Natural killer cell (primary cell): Measurements from ENCODE around the gene REG4. TPM values are rescaled to one million over a fixed set of nuclear protein-coding genes. Genes with fewer than 3 reads are reported as not detected.

Experiments used
- ATAC-seq, 3 donors: fragments of 150-1000 bp in 2 of 3; fragments of 200-7000 bp in 1 of 3; cut with Tn5 transposase; 1 replicate in 1 of 3; 2 replicates in 2 of 3; pipeline ENCODE4 v1.10.0; 2021; ENCODE audit warnings: mild to moderate bottlenecking in 2 of 3, moderate library complexity in 2 of 3
- DNase-seq, 2 donors: peaks; one replicate each; pipeline versions ENCODE4 v3.0.0 to v3.0.0-alpha.2; 2013 to 2021; ENCODE audit warnings: mixed read lengths in 1 of 2
- H3K27ac ChIP-seq: one replicate; pipeline ENCODE4 v1.5.1; 2013; ENCODE audit warnings: mild to moderate bottlenecking, low read length
- H3K27me3 ChIP-seq: one replicate; pipeline ENCODE4 v1.6.1; 2013; ENCODE audit warnings: low read length; ENCODE audit not compliant: control insufficient read depth, insufficient read depth
- H3K36me3 ChIP-seq: one replicate; pipeline ENCODE4 v1.6.1; 2013; ENCODE audit warnings: low read length; ENCODE audit not compliant: control insufficient read depth, insufficient read depth
- H3K4me1 ChIP-seq: one replicate; pipeline ENCODE4 v1.6.1; 2013; ENCODE audit warnings: low read length; ENCODE audit not compliant: control insufficient read depth, insufficient read depth
- H3K4me3 ChIP-seq: one replicate; pipeline ENCODE4 v1.5.1; 2013; ENCODE audit warnings: low read length
- H3K9me3 ChIP-seq: one replicate; pipeline ENCODE4 v1.6.1; 2013; ENCODE audit warnings: low read length; ENCODE audit not compliant: control insufficient read depth, insufficient read depth
- H3K27ac Mint-ChIP-seq, 2 donors: one replicate each; pipeline ENCODE4 v1.8.0; 2022; ENCODE audit warnings: mild to moderate bottlenecking in 2 of 2, mixed read lengths in 2 of 2, moderate library complexity in 1 of 2
- H3K27me3 Mint-ChIP-seq, 2 donors: one replicate each; pipeline ENCODE4 v1.8.0; 2022; ENCODE audit warnings: low read depth in 2 of 2, mixed read lengths in 2 of 2
- H3K36me3 Mint-ChIP-seq: one replicate; pipeline ENCODE4 v1.8.0; 2022; ENCODE audit warnings: mixed read lengths
- H3K4me1 Mint-ChIP-seq, 2 donors: one replicate each; pipeline ENCODE4 v1.8.0; 2022; ENCODE audit warnings: mixed read lengths in 2 of 2
- H3K4me3 Mint-ChIP-seq: one replicate; pipeline ENCODE4 v1.8.0; 2022; ENCODE audit warnings: mild to moderate bottlenecking, moderate library complexity, mixed read lengths
- H3K9me3 Mint-ChIP-seq, 2 donors: one replicate each; pipeline ENCODE4 v1.8.0; 2022; ENCODE audit warnings: mixed read lengths in 2 of 2
- WGBS: methylation state at CpG from one replicate; pipeline ENCODE4 v1.1.7; 2013; ENCODE audit warnings: missing lambda C conversion rate; ENCODE audit not compliant: insufficient coverage; 5-methylcytosine and 5-hydroxymethylcytosine counted together
- intact Hi-C: fragments of 100-400 bp; cut with micrococcal nuclease; formaldehyde crosslinking; loops from one replicate; pipeline ENCODE4 v1.14.2; 2022
- total RNA-seq, 4 donors: library from RNA; stranded (reverse); fragments of 120-200 nt in 1 of 4; gene quantifications; one replicate each; pipeline versions ENCODE4 v1.2.3 to v1.2.4, GENCODE V29; 2013 to 2022
- TF ChIP-seq, protein P1 (sequence below): fragments of 200-600 bp; IDR thresholded peaks from one replicate; pipeline ENCODE4 v1.8.0; 2022; ENCODE audit warnings: antibody characterized with exemption

The REG4 gene
- total RNA-seq, 3 donors from 2014 or later (not counting 1 experiment from before 2014, with no cell fraction given), result not detected

DNA sequence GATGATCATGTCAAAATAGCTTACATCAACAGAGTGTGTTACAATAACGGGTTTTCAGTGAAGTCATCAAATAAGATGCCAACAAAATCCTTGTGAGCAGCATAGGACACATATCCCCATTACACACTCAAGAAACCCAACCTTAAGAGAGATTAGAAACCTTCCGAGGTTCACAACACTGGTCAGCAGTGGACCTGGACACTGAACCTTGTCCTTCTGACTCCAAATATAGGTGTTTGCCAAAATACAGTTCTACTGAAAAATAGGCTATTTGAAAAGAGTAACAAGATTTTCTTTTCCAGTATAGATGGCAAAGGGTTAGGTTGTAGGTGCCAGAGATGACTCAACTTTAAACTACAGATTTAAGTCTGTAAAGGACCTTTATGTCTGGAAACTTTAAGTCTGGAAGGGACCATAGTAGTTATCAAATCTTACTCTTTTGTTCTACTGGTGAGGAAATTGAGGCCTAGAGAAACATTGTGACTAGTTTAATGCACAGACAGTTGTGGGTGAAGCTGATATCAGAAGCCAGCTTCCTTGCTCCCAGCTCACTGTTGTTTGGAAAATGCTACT, 811 bp upstream of the REG4 start:
- Histone ChIP-seq H3K4me3 (no peak overlapping the region), H3K9me3 (no peaks in the 10 kb centered on the region), H3K4me1 (no peaks in the 10 kb centered on the region), H3K27ac (no peak overlapping the region), H3K27me3 (peaks cover 4% of the 10 kb centered on the region), H3K36me3 (no peaks in the 10 kb centered on the region)
- Mint-ChIP-seq H3K36me3 (no peaks in the 10 kb centered on the region), H3K27me3 (peaks cover 19 to 34% of the 10 kb centered on the region in 2 donors), H3K9me3 (no peaks in the 10 kb centered on the region), H3K4me1 (peaks cover 0 to 5% of the 10 kb centered on the region in 2 donors), H3K27ac (no peak overlapping the region), H3K4me3 (no peak overlapping the region)
- no peak for ATAC-seq
- WGBS, result 94% methylated on average over 1 of the region's 2 CpGs
- intact Hi-C loops, result no loop called here
- no peak for DNase-seq
- TF ChIP-seq, protein P1, sequence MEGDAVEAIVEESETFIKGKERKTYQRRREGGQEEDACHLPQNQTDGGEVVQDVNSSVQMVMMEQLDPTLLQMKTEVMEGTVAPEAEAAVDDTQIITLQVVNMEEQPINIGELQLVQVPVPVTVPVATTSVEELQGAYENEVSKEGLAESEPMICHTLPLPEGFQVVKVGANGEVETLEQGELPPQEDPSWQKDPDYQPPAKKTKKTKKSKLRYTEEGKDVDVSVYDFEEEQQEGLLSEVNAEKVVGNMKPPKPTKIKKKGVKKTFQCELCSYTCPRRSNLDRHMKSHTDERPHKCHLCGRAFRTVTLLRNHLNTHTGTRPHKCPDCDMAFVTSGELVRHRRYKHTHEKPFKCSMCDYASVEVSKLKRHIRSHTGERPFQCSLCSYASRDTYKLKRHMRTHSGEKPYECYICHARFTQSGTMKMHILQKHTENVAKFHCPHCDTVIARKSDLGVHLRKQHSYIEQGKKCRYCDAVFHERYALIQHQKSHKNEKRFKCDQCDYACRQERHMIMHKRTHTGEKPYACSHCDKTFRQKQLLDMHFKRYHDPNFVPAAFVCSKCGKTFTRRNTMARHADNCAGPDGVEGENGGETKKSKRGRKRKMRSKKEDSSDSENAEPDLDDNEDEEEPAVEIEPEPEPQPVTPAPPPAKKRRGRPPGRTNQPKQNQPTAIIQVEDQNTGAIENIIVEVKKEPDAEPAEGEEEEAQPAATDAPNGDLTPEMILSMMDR, result no peak

DNA sequence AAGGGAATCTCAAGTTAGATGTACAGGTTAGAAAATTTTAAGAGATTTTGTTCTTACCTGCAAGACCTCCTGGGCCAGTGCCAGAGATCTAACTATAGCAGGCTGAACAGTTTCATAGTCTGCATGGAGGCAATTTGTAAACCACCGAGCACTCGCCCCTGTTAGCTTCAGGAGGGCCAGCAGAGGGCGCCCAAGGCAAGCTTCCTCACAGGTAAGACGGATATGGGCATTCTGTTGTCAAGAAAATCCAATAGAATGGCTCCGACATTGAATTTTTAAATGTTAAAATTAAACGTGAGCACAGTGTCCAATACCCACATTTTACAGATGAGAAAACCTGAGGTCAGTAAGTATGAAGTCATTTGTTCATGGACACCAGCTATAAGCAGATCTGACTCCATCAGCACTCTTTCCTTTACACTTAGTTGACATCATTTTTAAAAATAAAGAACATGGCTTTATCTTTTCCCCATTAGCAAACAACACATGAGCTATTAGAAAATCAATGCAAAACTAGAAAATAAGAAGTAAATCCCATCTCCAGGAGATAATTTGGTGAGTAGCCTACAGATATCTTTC, 2.2 kb downstream of the REG4 start:
- ATAC-seq, result peak; percentile 69 to 90 (median 75)
- peak; percentile 46 to 84 for DNase-seq
- Histone ChIP-seq H3K9me3 (no peaks in the 10 kb centered on the region), H3K36me3 (no peaks in the 10 kb centered on the region), H3K27me3 (peaks cover 4% of the 10 kb centered on the region), H3K27ac (no peak overlapping the region), H3K4me3 (no peak overlapping the region), H3K4me1 (no peaks in the 10 kb centered on the region)
- H3K4me3 Mint-ChIP-seq, result no peak overlapping the region
- H3K27ac Mint-ChIP-seq, result no peak overlapping the region
- no peaks in the 10 kb centered on the region for H3K9me3 Mint-ChIP-seq
- H3K4me1 Mint-ChIP-seq, result peaks cover 0 to 5% of the 10 kb centered on the region in 2 donors
- H3K36me3 Mint-ChIP-seq, result no peaks in the 10 kb centered on the region
- TF ChIP-seq, protein P1, result peak; percentile 88
- intact Hi-C loops, result no loop called here
- 2% methylated on average over 5 of the region's 6 CpGs for WGBS
- H3K27me3 Mint-ChIP-seq, result peaks cover 18 to 28% of the 10 kb centered on the region in 2 donors

DNA sequence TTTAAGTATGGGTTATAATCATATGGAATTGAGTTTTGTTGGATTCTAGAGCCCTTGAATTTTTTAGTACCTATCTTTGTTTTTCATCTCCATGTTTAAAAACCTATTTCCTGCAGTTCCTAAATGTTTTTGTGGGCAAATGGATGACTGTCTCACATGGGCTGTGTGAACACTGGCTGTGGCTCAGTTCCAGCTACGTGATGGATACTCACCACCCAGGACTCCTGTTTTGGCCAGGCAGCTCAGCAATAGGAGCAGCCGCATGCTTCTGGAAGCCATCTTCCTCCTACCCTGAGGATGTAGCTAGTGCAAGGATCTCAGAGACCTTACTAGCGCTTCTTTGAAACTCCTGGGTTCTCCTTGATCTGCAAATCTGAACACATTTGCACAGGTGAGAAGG, 2.8 kb downstream of the REG4 start:
- H3K4me3 ChIP-seq, result no peak overlapping the region
- peaks cover 0 to 5% of the 10 kb centered on the region in 2 donors for H3K4me1 Mint-ChIP-seq
- no peak overlapping the region for H3K27ac ChIP-seq
- TF ChIP-seq, protein P1, result no peak
- no peaks in the 10 kb centered on the region for H3K9me3 Mint-ChIP-seq
- DNase-seq, result no peak
- peaks cover 4% of the 10 kb centered on the region for H3K27me3 ChIP-seq
- peaks cover 18 to 28% of the 10 kb centered on the region in 2 donors for H3K27me3 Mint-ChIP-seq
- H3K4me3 Mint-ChIP-seq, result no peak overlapping the region
- H3K9me3 ChIP-seq, result no peaks in the 10 kb centered on the region
- no peaks in the 10 kb centered on the region for H3K4me1 ChIP-seq
- no peak for ATAC-seq
- no peaks in the 10 kb centered on the region for H3K36me3 ChIP-seq
- WGBS, result 51% methylated on average over 3 of the region's 3 CpGs
- intact Hi-C loops, result no loop called here
- no peak overlapping the region for H3K27ac Mint-ChIP-seq
- H3K36me3 Mint-ChIP-seq, result no peaks in the 10 kb centered on the region

DNA sequence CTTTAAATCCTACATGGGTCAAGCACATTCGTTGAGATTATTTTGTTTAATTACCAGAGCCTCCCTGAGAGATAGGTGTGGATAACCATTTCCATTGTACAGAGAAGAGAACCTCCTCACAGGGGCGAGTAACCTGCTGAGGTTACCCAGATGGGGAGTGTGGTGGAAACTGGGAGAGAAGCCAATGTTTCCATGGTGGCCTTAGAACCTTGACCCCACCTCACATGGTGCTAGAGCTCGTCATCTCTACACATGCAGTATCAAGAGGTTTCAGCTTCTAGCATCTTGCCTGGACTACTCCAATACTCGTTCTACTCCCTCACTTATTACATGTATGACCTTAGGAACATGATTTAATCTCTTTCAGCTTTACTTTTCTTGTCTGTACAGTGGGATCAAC, 4.8 kb downstream of the REG4 start:
- DNase-seq (no peak), ATAC-seq (no peak)
- H3K36me3 Mint-ChIP-seq, result no peaks in the 10 kb centered on the region
- Histone ChIP-seq H3K36me3 (no peaks in the 10 kb centered on the region), H3K4me3 (no peak overlapping the region), H3K27ac (no peak overlapping the region), H3K27me3 (peaks cover 4% of the 10 kb centered on the region), H3K4me1 (no peaks in the 10 kb centered on the region), H3K9me3 (no peaks in the 10 kb centered on the region)
- no peak overlapping the region for H3K4me3 Mint-ChIP-seq
- no peak overlapping the region for H3K27ac Mint-ChIP-seq
- no peaks in the 10 kb centered on the region for H3K9me3 Mint-ChIP-seq
- WGBS, result 64% methylated on average over 3 of the region's 4 CpGs
- H3K27me3 Mint-ChIP-seq, result peaks cover 16 to 28% of the 10 kb centered on the region in 2 donors
- H3K4me1 Mint-ChIP-seq, result peaks cover 0 to 5% of the 10 kb centered on the region in 2 donors
- intact Hi-C loops, result no loop called here
- TF ChIP-seq, protein P1, result no peak
